Gastroesophageal sphincter (tissue), 4 donors: ENCODE results near the gene SIN3B. TPM values are rescaled to one million over a fixed set of nuclear protein-coding genes. Genes with fewer than 3 reads are reported as not detected.

Experiments
- ATAC-seq: fragments of 150-250 bp; one replicate; pipeline ENCODE4 v1.9.1; 2016; ENCODE audit warnings: mild to moderate bottlenecking, moderate library complexity
- H3K27ac ChIP-seq, 4 donors: fragments of 200-600 bp; sonication (generic) in 3 of 4; 1 replicate in 3 of 4; 2 replicates in 1 of 4; pipeline ENCODE4 v1.5.1; 2016 to 2019
- H3K27me3 ChIP-seq: fragments of 200-600 bp; sonication (generic); one replicate; pipeline ENCODE4 v1.5.1; 2019
- H3K36me3 ChIP-seq, 2 donors: fragments of 200-600 bp; sonication (generic); one replicate each; pipeline ENCODE4 v1.5.1; 2019; ENCODE audit warnings: control low read depth in 1 of 2
- H3K4me1 ChIP-seq, 3 donors: fragments of 200-600 bp; sonication (generic); 1 replicate in 2 of 3; 2 replicates in 1 of 3; pipeline ENCODE4 v1.5.1; 2016 to 2019; ENCODE audit warnings: control low read depth in 2 of 3
- H3K4me3 ChIP-seq, 2 donors: fragments of 200-600 bp; sonication (generic); one replicate each; pipeline ENCODE4 v1.5.1; 2019; ENCODE audit warnings: mild to moderate bottlenecking in 1 of 2, moderate library complexity in 1 of 2
- H3K9me3 ChIP-seq, 3 donors: fragments of 200-600 bp; sonication (generic); one replicate each; pipeline ENCODE4 v1.5.1; 2017 to 2019; ENCODE audit warnings: control low read depth in 2 of 3
- CTCF ChIP-seq, 4 experiments: fragments of 200-600 bp in 2 of 4; fragments of 450-650 bp in 2 of 4; sonication (generic) in 1 of 4; IDR thresholded peaks; one replicate each; pipeline ENCODE4 v1.5.1; 2017 to 2019; ENCODE audit warnings: antibody characterized with exemption in 4 of 4, mild to moderate bottlenecking in 2 of 4, moderate library complexity in 2 of 4
- EP300 ChIP-seq: sonication (generic); formaldehyde crosslinking; IDR thresholded peaks from one replicate; pipeline ENCODE4 v1.6.1; 2017; ENCODE audit warnings: antibody characterized with exemption, mild to moderate bottlenecking
- POLR2A ChIP-seq, 2 donors: fragments of 450-650 bp; IDR thresholded peaks; one replicate each; pipeline ENCODE4 v1.6.1; 2017; ENCODE audit warnings: antibody characterized with exemption in 2 of 2, mild to moderate bottlenecking in 2 of 2, moderate library complexity in 1 of 2
- POLR2AphosphoS5 ChIP-seq: sonication (generic); formaldehyde crosslinking; IDR thresholded peaks from one replicate; pipeline ENCODE4 v1.6.1; 2017; ENCODE audit warnings: antibody characterized with exemption
- WGBS, 2 donors: methylation state at CpG; one replicate each; pipeline ENCODE4 v1.1.5; 2018; ENCODE audit warnings: low coverage in 1 of 2; 5-methylcytosine and 5-hydroxymethylcytosine counted together
- total RNA-seq, 4 donors: library from RNA; depleted of rRNA; stranded (reverse); fragments of >200 nt; gene quantifications; one replicate each; pipeline ENCODE4 v1.1.0, GENCODE V29; 2016

Gene SIN3B
- total RNA-seq, 4 donors from 2014 or later = 19.7 to 55.7 (median 45.8) TPM

DNA sequence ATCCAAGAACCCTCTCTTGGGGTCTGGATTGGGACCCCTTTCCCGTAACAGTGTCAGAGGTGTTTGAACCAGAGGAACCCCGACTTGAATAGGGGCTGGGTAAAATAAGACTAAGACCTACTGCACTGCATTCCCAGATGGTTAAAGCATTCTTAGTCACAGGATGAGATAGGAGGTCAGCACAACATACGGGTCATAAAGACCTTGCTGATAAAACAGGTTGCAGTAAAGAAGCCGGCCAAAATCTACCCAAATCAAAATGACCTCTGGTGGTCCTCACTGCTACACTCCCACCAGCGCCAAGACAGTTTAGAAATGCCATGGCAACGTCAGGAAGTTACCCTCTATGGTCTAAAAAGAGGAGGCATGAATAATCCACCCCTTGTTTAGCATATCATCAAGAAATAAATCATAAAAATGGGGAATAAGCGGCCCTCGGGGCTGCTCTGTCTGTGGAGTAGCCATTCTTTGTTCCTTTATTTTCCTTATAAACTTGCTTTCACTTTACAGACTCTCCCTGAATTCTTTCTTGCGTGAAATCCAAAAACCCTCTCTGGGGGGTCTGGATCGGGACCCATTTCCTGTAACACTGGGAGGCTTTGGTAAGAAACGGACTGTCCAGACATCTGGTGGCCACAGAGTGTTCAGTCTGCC, 4.4 kb upstream of the SIN3B start:
- H3K27me3 ChIP-seq = no peaks in the 10 kb centered on the region
- TF ChIP-seq CTCF (IDR thresholded peaks at IDR 0.05) = peak in 2 of 4 experiments; percentile 8 to 31
- TF ChIP-seq POLR2A (IDR thresholded peaks at IDR 0.05) = no peak
- TF ChIP-seq POLR2AphosphoS5 = no peak
- H3K4me3 ChIP-seq = peak overlapping the region; percentile 49 to 51
- peak overlapping the region; percentile 51 to 81 (median 72) for H3K27ac ChIP-seq
- 14 to 20% methylated on average over 3 to 11 of the region's 11 CpGs for WGBS, 2 donors
- no peak for ATAC-seq
- H3K36me3 ChIP-seq = no peaks in the 10 kb centered on the region
- peaks cover 0 to 31% (median 4%) of the 10 kb centered on the region in 3 donors for H3K4me1 ChIP-seq
- no peaks in the 10 kb centered on the region for H3K9me3 ChIP-seq

DNA sequence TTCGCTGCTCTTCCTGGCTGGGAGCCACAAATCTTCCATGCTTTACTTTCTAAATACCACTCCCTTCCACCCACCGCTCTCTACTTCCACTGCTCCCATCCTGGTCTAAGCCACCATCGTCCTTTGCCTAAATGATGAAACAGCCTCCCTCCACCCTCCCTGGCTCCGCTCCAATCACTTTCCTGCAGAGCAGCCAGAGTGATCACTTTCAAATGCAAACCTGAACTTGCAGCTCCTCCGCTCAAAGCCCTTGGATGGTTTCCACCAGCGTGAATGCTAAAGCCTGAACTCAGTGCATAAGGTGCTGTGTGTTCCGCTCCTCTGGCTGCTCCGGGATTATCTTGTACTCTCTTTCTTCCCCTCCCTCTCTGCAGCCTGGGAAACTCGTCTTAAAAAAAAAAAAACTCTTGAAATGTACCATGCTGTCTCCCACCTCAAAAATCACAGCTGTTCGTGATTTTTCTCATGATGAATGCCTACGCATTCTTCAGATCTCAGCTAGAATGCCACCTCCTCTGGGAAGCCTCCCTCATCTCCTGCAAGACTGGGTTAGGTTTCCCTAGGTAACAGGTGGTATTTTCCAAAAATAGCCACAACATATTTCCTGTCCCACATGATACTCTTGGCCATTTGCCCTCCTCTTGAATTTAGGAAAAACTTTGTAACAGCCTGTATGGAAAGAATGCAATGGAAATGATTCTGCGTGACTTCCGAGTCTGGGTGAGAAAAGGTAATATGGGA, 3.7 kb upstream of the SIN3B start:
- H3K36me3 ChIP-seq = no peaks in the 10 kb centered on the region
- peak overlapping the region; percentile 49 to 51 for H3K4me3 ChIP-seq
- H3K27me3 ChIP-seq = no peaks in the 10 kb centered on the region
- peaks cover 0 to 38% (median 8%) of the 10 kb centered on the region in 3 donors for H3K4me1 ChIP-seq
- peak overlapping the region; percentile 51 to 81 (median 72) for H3K27ac ChIP-seq
- ATAC-seq = peak; percentile 58
- 0 to 7% methylated on average over 10 to 13 of the region's 13 CpGs for WGBS, 2 donors
- no peaks in the 10 kb centered on the region for H3K9me3 ChIP-seq
- TF ChIP-seq EP300 (no peak), POLR2A (IDR thresholded peaks at IDR 0.05) (no peak), POLR2AphosphoS5 (no peak), CTCF (IDR thresholded peaks at IDR 0.05) (no peak)

GRCh38 chr19:16829822-16830289, 658 bp downstream of the SIN3B start:
- WGBS, 2 donors = 15 to 20% methylated on average over 4 to 12 of the region's 13 CpGs
- Histone ChIP-seq H3K4me3 (peak overlapping the region; percentile 95 to 98), H3K27ac (peak overlapping the region; percentile 68 to 91 (median 88)), H3K4me1 (peaks cover 0 to 38% (median 10%) of the 10 kb centered on the region in 3 donors), H3K9me3 (no peaks in the 10 kb centered on the region), H3K27me3 (no peaks in the 10 kb centered on the region), H3K36me3 (peaks cover 0 to 39% of the 10 kb centered on the region in 2 donors)
- no peak for TF ChIP-seq POLR2AphosphoS5
- no peak for TF ChIP-seq CTCF (IDR thresholded peaks at IDR 0.05)
- no peak for ATAC-seq

GRCh38 chr19:16830679-16831078, 1.5 kb downstream of the SIN3B start:
- H3K27me3 ChIP-seq = no peaks in the 10 kb centered on the region
- TF ChIP-seq CTCF (IDR thresholded peaks at IDR 0.05) (no peak), EP300 (no peak), POLR2A (IDR thresholded peaks at IDR 0.05) (no peak), POLR2AphosphoS5 (no peak)
- WGBS, 2 donors = 19 to 69% methylated on average over 2 to 3 of the region's 3 CpGs
- H3K4me3 ChIP-seq = peak overlapping the region in 1 of 2 donors; percentile 98
- peak overlapping the region in 2 of 4 donors; percentile 87 to 91 for H3K27ac ChIP-seq
- no peak for ATAC-seq
- no peaks in the 10 kb centered on the region for H3K9me3 ChIP-seq
- H3K4me1 ChIP-seq = peaks cover 0 to 31% (median 10%) of the 10 kb centered on the region in 3 donors
- peaks cover 0 to 47% of the 10 kb centered on the region in 2 donors for H3K36me3 ChIP-seq
